ENCODE results near the gene TLE3. TPM values are rescaled to one million over a fixed set of nuclear protein-coding genes. Genes with fewer than 3 reads are reported as not detected.

The TLE3 gene
- total RNA-seq, 1 donor from 2014 or later = 13.4 TPM

DNA sequence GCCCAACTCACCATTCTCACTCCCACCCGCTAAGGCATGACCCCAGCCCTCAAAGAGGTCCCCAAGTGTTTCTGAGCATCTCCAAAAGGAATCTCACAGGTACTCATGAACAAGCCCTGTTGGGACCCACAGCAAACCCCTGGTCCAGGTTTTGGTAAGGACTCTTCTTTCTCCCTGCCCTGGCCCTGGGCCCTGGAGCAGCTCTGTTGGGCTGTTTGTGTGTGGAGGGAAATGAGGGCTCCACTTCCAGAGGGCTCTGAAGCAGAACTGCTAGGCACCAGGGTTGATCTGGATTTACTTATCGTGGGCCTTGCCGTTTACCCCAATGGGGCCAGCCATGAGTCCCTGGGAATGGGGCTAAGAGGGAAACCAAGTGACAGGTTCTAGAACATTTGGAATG is 92.9 kb downstream of the TLE3 start:
- no peak for ATAC-seq (ENCODE audit: poor library complexity)
- intact Hi-C loops (cut with DNase I) = no loop called here
- DNase-seq = no peak

DNA sequence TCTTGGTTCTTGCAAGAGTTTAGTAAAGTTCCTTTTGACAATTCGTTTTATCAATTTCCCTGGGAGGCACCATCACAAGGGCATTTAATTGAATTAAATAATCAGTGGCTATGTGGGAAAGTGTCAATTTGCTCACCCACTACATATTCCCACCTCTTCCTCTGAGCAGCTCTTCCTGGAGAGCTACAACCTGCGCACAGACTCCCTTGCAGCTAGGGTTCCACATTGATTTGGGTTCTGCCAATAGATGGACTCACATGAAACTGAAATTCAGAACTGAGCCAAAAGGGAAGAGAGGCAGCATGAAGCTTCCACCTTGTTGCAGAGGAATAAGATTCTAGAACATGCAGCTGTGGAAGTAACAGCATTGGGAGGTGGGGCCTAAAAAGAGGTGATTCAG is 94.8 kb downstream of the TLE3 start:
- DNase-seq = no peak
- no peak for ATAC-seq (ENCODE audit: poor library complexity)
- intact Hi-C loops (cut with DNase I) = no loop called here

DNA sequence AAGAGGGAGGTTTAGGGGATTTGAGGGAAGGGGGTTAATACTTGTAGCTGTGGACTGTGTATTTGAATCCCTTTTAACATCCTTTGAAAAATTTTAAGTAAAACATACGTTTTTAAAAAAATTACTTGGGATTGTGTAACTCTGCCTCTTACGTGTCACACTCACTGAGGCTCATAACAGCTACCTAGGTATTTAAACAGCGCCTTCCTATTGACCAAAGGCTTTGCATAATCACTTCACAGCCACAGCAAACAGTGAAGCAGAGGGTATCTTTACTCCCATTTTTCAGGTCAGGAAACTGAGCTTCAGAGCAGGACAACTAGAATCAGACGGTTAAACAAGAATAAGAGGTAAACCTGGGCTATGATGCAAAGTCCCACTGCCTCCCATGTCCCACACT is 95.9 kb downstream of the TLE3 start:
- ATAC-seq (ENCODE audit: poor library complexity) (no peak), DNase-seq (no peak)
- intact Hi-C loops (cut with DNase I) = no loop called here

DNA sequence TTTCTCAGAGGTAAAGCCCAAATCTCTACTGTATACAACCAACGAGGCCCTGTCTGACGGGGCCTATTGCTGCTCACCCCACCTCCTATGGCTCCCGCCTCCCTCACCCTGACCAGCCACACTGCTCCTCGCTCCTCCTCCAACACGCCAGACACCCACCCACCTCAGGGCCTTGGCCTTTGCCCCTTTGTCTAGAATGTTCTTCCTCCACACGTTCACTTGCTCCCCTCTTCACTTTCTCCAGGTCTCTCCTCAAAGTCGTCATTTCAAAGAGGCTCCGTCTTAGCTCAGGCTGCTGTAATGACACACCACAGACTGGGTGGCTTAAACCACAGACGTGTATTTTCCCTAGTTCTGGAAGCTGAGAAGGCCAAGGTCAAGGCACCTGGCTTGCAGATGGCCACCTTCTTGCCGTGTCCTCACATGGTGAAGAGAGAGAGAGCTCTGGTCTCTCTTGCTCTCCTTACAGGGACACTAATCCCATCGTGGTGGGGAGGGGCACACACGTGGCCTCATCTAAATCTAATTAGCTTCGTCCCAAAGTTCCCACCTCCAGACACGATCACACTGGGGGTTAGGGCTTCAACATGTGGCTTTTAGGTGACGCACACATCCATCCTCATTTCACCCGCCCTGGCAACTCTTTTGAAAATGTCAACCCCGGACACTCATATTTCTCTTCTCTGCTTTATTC is 98.2 kb downstream of the TLE3 start:
- DNase-seq (no peak), ATAC-seq (ENCODE audit: poor library complexity) (no peak)
- intact Hi-C loops (cut with DNase I) = no loop called here

DNA sequence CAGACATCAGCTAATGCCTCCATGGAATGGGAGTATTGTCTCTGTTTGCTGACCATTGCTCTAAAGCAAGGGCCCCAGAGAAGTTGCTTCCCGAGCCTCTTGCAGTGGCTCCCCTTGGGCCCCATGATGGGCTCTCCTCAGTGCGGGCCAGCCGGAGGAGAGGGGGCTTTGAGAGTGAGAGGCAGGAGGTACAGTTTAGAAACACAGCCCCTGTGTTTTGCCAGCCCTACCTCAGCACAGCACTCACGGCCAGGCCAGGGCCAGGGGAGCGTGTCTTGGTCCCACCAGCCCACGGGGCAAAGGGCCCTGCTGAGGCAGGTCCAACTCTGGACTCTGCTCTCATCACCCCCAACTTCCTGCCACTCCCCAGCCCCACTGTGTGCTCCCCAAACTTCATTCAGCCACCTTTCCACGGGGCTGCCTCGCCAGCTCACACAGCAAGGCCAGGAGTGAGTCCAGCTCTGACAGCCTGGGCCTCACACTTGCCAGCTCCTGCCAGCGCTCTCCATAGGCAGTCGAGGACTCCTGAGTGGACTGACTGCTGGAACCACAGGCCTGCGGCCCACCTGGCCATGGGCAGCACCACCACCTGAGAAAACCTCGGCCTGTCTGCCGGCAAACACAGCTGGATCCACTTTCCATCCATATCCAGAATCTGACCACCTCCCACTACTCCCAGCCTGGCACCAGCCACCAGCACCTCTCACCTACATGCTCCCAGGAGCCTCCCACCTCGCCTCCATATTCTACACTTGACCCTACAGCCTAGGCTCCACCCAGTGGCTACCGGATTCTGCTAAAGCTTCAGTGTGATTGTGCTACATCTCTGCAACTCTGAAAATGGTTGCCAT is 99.0 kb downstream of the TLE3 start:
- DNase-seq (no peak), ATAC-seq (ENCODE audit: poor library complexity) (no peak)
- intact Hi-C loops (cut with DNase I) = no loop called here

DNA sequence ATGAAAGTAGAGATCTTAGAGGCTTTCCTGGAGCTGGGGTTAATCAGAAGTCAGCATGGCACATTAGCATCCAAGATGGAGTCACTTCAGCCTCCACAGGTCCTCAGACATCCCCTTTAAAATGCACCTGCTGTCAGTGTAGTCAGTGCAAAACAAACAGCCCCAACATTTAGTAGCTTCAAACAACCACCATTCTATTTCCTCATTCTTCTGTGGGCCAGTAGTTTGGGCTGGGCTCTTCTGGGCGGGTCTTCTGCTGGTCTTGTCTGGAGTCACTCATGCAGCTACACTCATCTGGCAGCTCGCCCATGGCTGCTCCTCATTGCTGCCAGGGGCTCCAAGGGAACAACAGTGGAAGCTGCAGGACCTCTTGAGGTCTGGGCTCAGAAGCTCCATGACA is 99.9 kb downstream of the TLE3 start:
- ATAC-seq (ENCODE audit: poor library complexity) (peak; percentile 68), DNase-seq (peak; percentile 73)
- intact Hi-C loops (cut with DNase I) = no loop called here

Small RNAs within 50 kb of the gene (microRNA-seq; reads per million reads assigned to microRNA genes)
- gene MIR629 = 20.4 reads per million, percentile 37 among the genes with 10 or more reads in this experiment

All from Right ventricle myocardium superior (tissue), 1 donor.